ENCODE data around the gene LIMS1. TPM values are rescaled to one million over a fixed set of nuclear protein-coding genes. Genes with fewer than 3 reads are reported as not detected.

LIMS1 gene
- total and polyA plus RNA-seq, 2 experiments from 2014 or later: 28.6 to 36.9 TPM

GRCh38 chr2:108536133-108536780, 2.0 kb downstream of the LIMS1 start (continued):
- TF ChIP-seq CTCF (conservative IDR thresholded peaks at IDR 0.05; ENCODE audit: low read depth in 2 of 2) (no peak), CREB1 (CRISPR knock-in tag; IDR thresholded peaks at IDR 0.05; ENCODE audit: low read depth) (no peak), POLR2AphosphoS5 (IDR thresholded peaks at IDR 0.05; ENCODE audit: low read depth) (no peak), ZNF462 (CRISPR knock-in tag; IDR thresholded peaks at IDR 0.05) (no peak), ZNF114 (CRISPR knock-in tag; IDR thresholded peaks at IDR 0.05) (no peak)

GRCh38 chr2:108536911-108537310, 2.6 kb downstream of the LIMS1 start:
- peaks cover 30% of the 10 kb centered on the region for H4K20me1 ChIP-seq (replicated peaks; ENCODE audit: insufficient read depth)
- peaks cover 69% of the 10 kb centered on the region for H3K79me2 ChIP-seq (replicated peaks; ENCODE audit: insufficient read depth)
- no peak overlapping the region for H3K4me2 ChIP-seq
- Mint-ChIP-seq H3K9me3 (no peaks in the 10 kb centered on the region), H3K36me3 (ENCODE audit: low read depth) (no peaks in the 10 kb centered on the region), H3K27me3 (ENCODE audit: insufficient read depth, low read depth, poor library complexity) (peaks cover 7% of the 10 kb centered on the region), H3K4me1 (peaks cover 25% of the 10 kb centered on the region), H3K27ac (no peak overlapping the region), H3K4me3 (no peak overlapping the region)
- no peak overlapping the region for H3K4me3 ChIP-seq
- H3K27ac ChIP-seq (ENCODE audit: low read depth): no peak overlapping the region
- peaks cover 9% of the 10 kb centered on the region for H3K4me1 ChIP-seq (ENCODE audit: insufficient read depth)
- H3F3A ChIP-seq (replicated peaks; ENCODE audit: low read depth): no peaks in the 10 kb centered on the region
- H2AFZ ChIP-seq: no peak overlapping the region
- ATAC-seq (no peak), DNase-seq (ENCODE audit: low spot score) (no peak)
- peaks cover 13% of the 10 kb centered on the region for H3K27me3 ChIP-seq (ENCODE audit: insufficient read depth)
- no peaks in the 10 kb centered on the region for H3K9me2 ChIP-seq (ENCODE audit: insufficient read depth)
- no peaks in the 10 kb centered on the region for H3K36me3 ChIP-seq (ENCODE audit: insufficient read depth)
- TF ChIP-seq ZNF331 (CRISPR knock-in tag; IDR thresholded peaks at IDR 0.05; ENCODE audit: low read depth): no peak
- TF ChIP-seq ZNF462 (CRISPR knock-in tag; IDR thresholded peaks at IDR 0.05): no peak

All from GM23338 (cell line).